Vagina (tissue), 2 donors: ENCODE data around the gene ARCN1.

Experiments used
- CTCF ChIP-seq, 3 experiments: fragments of 450-650 bp in 2 of 3; fragments of 200-600 bp in 1 of 3; sonication (generic) in 1 of 3; IDR thresholded peaks; one replicate each; pipeline ENCODE4 v1.5.1; 2017 to 2019; ENCODE audit warnings: antibody characterized with exemption in 3 of 3, mild to moderate bottlenecking in 2 of 3, moderate library complexity in 2 of 3
- POLR2A ChIP-seq, 2 donors: fragments of 450-650 bp; IDR thresholded peaks; one replicate each; pipeline ENCODE4 v1.6.1; 2017; ENCODE audit warnings: antibody characterized with exemption in 2 of 2, mild to moderate bottlenecking in 2 of 2, moderate library complexity in 2 of 2
- POLR2AphosphoS5 ChIP-seq, 2 donors: sonication (generic); formaldehyde crosslinking; IDR thresholded peaks; one replicate each; pipeline ENCODE4 v1.9.0; 2017; ENCODE audit warnings: antibody characterized with exemption in 2 of 2, mild to moderate bottlenecking in 2 of 2, low read depth in 1 of 2; ENCODE audit not compliant: insufficient read depth in 1 of 2

GRCh38 chr11:118636569-118637290, 64.5 kb downstream of the ARCN1 start:
- no peak for TF ChIP-seq POLR2A (IDR thresholded peaks at IDR 0.05)
- no peak for TF ChIP-seq CTCF (IDR thresholded peaks at IDR 0.05)
- no peak for TF ChIP-seq POLR2AphosphoS5 (IDR thresholded peaks at IDR 0.05; ENCODE audit: insufficient read depth in 1 of 2, low read depth in 1 of 2)
